Tibial artery (tissue), 4 donors: ENCODE results near the gene CCDC107.
A peak's percentile ranks its signal among the peaks of the same experiment; 100 is the strongest.
"Not testable (repeated sequence)": the region's sequence is repeated elsewhere in the genome, so short reads cannot be mapped to it uniquely, and the experiment has no call there.

Experiments
- DNase-seq, 2 donors: peaks; one replicate each; pipeline ENCODE4 v3.0.0-alpha.2; 2019
- H3K27ac ChIP-seq, 2 donors: fragments of 200-600 bp; sonication (generic) in 1 of 2; 1 replicate in 1 of 2; 2 replicates in 1 of 2; pipeline ENCODE4 v1.5.1; 2018 to 2019; ENCODE audit warnings: mild to moderate bottlenecking in 1 of 2
- H3K27me3 ChIP-seq, 2 donors: fragments of 200-600 bp; sonication (generic) in 1 of 2; one replicate each; pipeline versions ENCODE4 v1.5.1 to v1.6.0; 2016 to 2019
- H3K36me3 ChIP-seq, 3 donors: fragments of 200-600 bp; sonication (generic) in 2 of 3; one replicate each; pipeline ENCODE4 v1.5.1; 2016 to 2019; ENCODE audit warnings: mild to moderate bottlenecking in 2 of 3
- H3K4me1 ChIP-seq, 4 donors: fragments of 200-600 bp; sonication (generic) in 2 of 4; 1 replicate in 3 of 4; 2 replicates in 1 of 4; pipeline ENCODE4 v1.5.1; 2016 to 2019
- H3K4me3 ChIP-seq, 2 donors: fragments of 200-600 bp; sonication (generic) in 1 of 2; 1 replicate in 1 of 2; 2 replicates in 1 of 2; pipeline ENCODE4 v1.5.1; 2018 to 2019; ENCODE audit warnings: mild to moderate bottlenecking in 2 of 2
- H3K9me3 ChIP-seq, 3 donors: fragments of 200-600 bp; sonication (generic) in 1 of 3; one replicate each; pipeline ENCODE4 v1.5.1; 2016 to 2019
- intact Hi-C: fragments of 100-400 bp; cut with DNase I; formaldehyde crosslinking; loops from one replicate; pipeline ENCODE4 v1.15.0; 2023; ENCODE audit warnings: low total_unique reads
- TF ChIP-seq, protein P1 (sequence below), 2 experiments: fragments of 200-600 bp in 1 of 2; fragments of 450-650 bp in 1 of 2; IDR thresholded peaks; one replicate each; pipeline ENCODE4 v1.5.1; 2017 to 2019; ENCODE audit warnings: antibody characterized with exemption in 2 of 2, mild to moderate bottlenecking in 1 of 2, moderate library complexity in 1 of 2

The CCDC107 gene

DNA sequence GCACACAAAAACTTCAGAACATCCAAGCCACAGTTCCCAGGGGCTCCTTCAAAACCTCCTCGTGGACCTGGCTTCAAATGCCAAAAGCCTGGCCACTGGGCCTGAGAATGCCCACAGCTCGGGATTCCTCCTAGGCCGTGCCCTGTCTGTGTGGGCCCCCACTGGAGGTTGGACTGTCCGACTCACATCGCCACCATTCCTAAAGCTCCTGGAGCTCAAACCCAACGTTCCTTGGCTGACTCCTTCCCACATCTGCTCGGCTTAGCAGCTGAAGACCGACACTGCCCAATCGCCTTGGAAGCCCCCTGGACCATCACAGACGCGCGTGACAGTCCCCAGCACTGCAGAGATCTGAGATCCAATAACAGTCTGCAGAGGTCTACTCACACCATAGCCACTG lies 15.0 kb upstream of the CCDC107 start:
- intact Hi-C loops = loop anchor here (5.0 kb wide), 1 partner anchor 36 kb away; the partner anchor contains the start of gene TESK1
- no peak overlapping the region for H3K4me3 ChIP-seq
- TF ChIP-seq, protein P1, sequence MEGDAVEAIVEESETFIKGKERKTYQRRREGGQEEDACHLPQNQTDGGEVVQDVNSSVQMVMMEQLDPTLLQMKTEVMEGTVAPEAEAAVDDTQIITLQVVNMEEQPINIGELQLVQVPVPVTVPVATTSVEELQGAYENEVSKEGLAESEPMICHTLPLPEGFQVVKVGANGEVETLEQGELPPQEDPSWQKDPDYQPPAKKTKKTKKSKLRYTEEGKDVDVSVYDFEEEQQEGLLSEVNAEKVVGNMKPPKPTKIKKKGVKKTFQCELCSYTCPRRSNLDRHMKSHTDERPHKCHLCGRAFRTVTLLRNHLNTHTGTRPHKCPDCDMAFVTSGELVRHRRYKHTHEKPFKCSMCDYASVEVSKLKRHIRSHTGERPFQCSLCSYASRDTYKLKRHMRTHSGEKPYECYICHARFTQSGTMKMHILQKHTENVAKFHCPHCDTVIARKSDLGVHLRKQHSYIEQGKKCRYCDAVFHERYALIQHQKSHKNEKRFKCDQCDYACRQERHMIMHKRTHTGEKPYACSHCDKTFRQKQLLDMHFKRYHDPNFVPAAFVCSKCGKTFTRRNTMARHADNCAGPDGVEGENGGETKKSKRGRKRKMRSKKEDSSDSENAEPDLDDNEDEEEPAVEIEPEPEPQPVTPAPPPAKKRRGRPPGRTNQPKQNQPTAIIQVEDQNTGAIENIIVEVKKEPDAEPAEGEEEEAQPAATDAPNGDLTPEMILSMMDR (IDR thresholded peaks at IDR 0.05) = no peak
- H3K36me3 ChIP-seq = peaks cover 0 to 5% (median 0%) of the 10 kb centered on the region in 3 donors
- no peak overlapping the region for H3K27ac ChIP-seq
- no peaks in the 10 kb centered on the region for H3K9me3 ChIP-seq
- H3K27me3 ChIP-seq = no peaks in the 10 kb centered on the region
- peaks cover 0 to 14% (median 7%) of the 10 kb centered on the region in 4 donors for H3K4me1 ChIP-seq
- peak in 1 of 2 donors; percentile 59 for DNase-seq

DNA sequence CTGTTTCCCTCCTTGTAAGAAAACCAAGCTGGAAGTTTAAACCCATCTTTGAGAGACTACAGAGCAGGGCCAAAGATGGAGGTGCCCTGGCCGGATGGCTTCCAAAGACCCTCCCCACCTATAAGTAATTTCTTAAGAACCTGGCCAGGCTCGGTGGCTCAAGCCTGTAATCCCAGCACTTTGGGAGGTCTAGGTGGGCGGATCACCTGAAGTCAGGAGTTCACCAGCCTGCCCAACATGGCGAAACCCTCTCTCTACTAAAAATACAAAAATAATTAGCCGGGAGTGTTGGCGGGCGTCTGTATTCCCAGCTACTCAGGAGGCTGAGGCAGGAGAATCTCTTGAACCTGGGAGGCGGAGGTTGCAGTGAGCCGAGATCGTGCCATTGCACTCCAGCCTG lies 12.4 kb upstream of the CCDC107 start:
- H3K27ac ChIP-seq = peak overlapping the region; percentile 89 to 92
- peaks cover 0 to 21% (median 10%) of the 10 kb centered on the region in 4 donors for H3K4me1 ChIP-seq

DNA sequence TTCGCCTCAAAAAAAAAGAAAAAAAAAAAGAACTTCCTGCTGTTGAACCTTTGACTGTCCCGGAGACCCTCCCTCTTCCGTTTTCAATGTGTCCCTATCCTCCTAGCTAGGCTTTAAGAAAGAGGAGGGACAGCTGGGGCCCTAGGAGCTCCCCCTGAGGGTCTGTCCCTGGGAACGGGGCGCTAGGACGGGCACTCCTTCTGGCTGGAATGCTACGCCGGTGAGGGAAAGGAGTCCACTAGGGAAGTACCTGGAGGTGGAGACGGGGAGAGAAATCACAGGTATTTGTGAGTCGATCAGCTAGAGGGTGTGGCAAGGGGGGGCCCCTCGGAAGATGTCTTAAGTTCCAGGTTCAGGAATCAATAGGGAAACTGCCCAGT lies 11.9 kb upstream of the CCDC107 start:
- intact Hi-C loops = no loop called here
- Histone ChIP-seq H3K4me1 (peaks cover 0 to 21% (median 10%) of the 10 kb centered on the region in 4 donors), H3K9me3 (no peaks in the 10 kb centered on the region), H3K4me3 (peak overlapping the region; percentile 57 to 68), H3K27ac (peak overlapping the region; percentile 89 to 92), H3K36me3 (no peaks in the 10 kb centered on the region), H3K27me3 (no peaks in the 10 kb centered on the region)
- DNase-seq = peak in 1 of 2 donors; percentile 29
- TF ChIP-seq, protein P1 (IDR thresholded peaks at IDR 0.05) = no peak

More for the DNA sequence above, 12.4 kb upstream of the CCDC107 start:
- H3K36me3 ChIP-seq, H3K9me3 ChIP-seq, H3K27me3 ChIP-seq, intact Hi-C loops: not testable (repeated sequence)
- DNase-seq = peak in 1 of 2 donors; percentile 56
- peak overlapping the region; percentile 57 to 68 for H3K4me3 ChIP-seq

DNA sequence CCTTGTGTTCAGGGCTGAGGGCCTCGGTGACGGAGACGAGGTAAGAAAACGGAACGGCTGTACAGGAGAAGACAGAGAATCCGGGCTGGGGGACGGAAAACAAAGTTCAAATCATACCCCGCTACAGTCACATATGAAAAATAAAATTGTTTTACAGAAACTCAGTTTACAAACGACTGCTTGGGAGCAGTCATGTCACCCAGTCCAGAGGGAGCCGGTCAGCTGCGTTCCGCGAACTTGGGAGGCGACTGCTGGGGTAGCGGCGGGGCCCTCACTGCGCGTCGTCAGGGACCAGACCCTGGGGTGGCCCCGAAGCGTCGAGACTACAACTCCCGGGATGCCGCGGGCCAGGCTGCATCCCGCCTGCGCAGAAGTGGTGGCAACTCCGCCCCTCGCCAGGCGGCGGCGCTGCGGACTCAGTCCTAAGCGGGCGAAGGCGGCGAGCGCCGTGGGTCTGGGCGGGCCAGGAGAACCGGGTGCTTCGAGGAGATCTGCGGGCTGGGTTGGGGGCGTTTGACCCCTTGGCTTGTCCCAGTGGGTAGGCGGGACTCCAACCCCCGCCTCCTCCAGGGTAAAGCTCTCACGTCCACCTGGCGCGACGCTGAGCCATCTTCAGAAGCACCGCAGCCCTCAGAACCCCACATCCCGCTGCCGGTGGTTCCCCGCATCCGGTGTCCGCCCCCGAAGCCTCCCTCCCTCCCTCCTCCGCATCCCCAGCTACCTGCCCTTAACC lies 11.4 kb upstream of the CCDC107 start:
- peak overlapping the region; percentile 89 to 92 for H3K27ac ChIP-seq
- peak overlapping the region; percentile 57 to 68 for H3K4me3 ChIP-seq
- H3K9me3 ChIP-seq = no peaks in the 10 kb centered on the region
- peak; percentile 94 to 96 for DNase-seq
- TF ChIP-seq, protein P1 (IDR thresholded peaks at IDR 0.05) = peak; percentile 96 to 97
- H3K36me3 ChIP-seq = no peaks in the 10 kb centered on the region
- H3K27me3 ChIP-seq = no peaks in the 10 kb centered on the region
- H3K4me1 ChIP-seq = peaks cover 0 to 21% (median 10%) of the 10 kb centered on the region in 4 donors
- intact Hi-C loops = no loop called here

DNA sequence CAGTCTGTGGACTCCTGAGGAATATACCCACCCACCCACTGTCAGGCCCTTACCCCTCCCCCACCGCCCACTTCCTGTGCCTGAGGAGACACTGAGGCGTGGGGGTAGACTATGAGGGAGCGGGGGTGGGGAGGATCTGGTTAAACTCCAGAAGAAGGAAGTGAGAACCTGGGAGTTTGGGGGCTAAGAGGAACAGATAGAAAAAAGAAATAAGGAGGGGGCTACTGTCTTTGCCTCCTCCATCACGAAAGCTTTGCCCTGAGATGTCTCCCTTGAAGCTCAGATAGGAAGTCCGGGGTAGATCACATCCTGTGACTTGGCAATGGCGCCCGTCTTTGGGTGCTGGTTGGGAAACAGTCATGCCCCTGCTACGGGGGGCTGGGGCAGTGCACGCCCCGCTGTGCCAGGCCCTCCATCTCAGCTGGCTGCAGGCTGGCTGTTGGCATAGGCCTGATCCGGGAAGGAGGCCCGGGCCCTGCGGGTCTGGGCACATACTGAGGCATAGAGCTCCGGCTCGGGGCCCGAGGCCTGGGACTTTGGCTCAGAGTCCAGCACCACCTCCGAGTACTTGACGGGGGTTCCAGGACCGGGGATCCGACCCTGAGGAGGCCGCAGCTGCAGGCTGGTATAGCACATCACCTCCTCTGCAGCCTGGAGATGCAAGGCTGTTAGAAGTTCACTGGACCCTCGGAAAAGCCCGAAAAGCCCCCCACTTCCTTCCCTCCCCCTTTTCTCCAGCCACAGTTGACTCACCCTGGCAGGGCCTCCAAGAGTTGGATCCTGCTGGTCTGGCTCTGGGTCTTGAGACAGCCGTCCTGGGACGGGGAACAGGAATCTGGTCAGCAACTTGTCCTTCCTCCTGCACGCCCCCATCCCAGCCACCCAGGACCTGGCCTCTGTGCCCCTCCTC lies 8.4 kb upstream of the CCDC107 start:
- no peaks in the 10 kb centered on the region for H3K9me3 ChIP-seq
- TF ChIP-seq, protein P1 (IDR thresholded peaks at IDR 0.05) = no peak

More for the DNA sequence above, 8.4 kb upstream of the CCDC107 start:
- peak; percentile 68 to 79 for DNase-seq
- H3K4me1 ChIP-seq = peaks cover 0 to 21% (median 10%) of the 10 kb centered on the region in 4 donors
- no peaks in the 10 kb centered on the region for H3K36me3 ChIP-seq
- H3K27me3 ChIP-seq = no peaks in the 10 kb centered on the region
- intact Hi-C loops = no loop called here
- peak overlapping the region; percentile 55 to 70 for H3K27ac ChIP-seq
- peak overlapping the region in 1 of 2 donors; percentile 8 for H3K4me3 ChIP-seq
